ENCODE data around the gene ULK4.

GRCh38 chr3:41649129-41649739 lies 312.7 kb downstream of the ULK4 start:
- TF ChIP-seq POLR2AphosphoS5 (IDR thresholded peaks at IDR 0.05) (no peak), CTCF (IDR thresholded peaks at IDR 0.05; ENCODE audit: poor library complexity, severe bottlenecking) (no peak), EP300 (conservative IDR thresholded peaks at IDR 0.05; ENCODE audit: poor library complexity, severe bottlenecking) (no peak), EZH2 (IDR thresholded peaks at IDR 0.05; ENCODE audit: borderline replicate concordance, insufficient read depth, low read length, poor library complexity, severe bottlenecking) (no peak), SMC3 (conservative IDR thresholded peaks at IDR 0.05; ENCODE audit: poor library complexity) (no peak), REST (IDR thresholded peaks at IDR 0.05; ENCODE audit: borderline replicate concordance) (no peak), MXI1 (conservative IDR thresholded peaks at IDR 0.05; ENCODE audit: poor library complexity, severe bottlenecking) (no peak), RAD21 (conservative IDR thresholded peaks at IDR 0.05) (no peak), TAF1 (IDR thresholded peaks at IDR 0.05; ENCODE audit: low read depth) (no peak)

Data from neural cell (in vitro differentiated cells).